DMS 273 treated with DMSO at 0.1 percent for 48 hours (cell line): ENCODE measurements around the gene ARHGAP10.

Experiments
- DNase-seq: peaks from one replicate; lab custom pipeline; 2025; lab: John Stamatoyannopoulos, UW

Gene ARHGAP10

GRCh38 chr4:147955827-147956558, 224.1 kb downstream of the ARHGAP10 start:
- DNase-seq = no peak

GRCh38 chr4:147957446-147957845, 225.6 kb downstream of the ARHGAP10 start:
- DNase-seq = no peak

- DNase-seq = no peak
Observed at GRCh38 chr4:147958057-147958456, 226.2 kb downstream of the ARHGAP10 start.

- DNase-seq = no peak
Observed at GRCh38 chr4:147958489-147959065, 226.7 kb downstream of the ARHGAP10 start.

- DNase-seq = no peak
Observed at GRCh38 chr4:147960971-147961370, 229.1 kb downstream of the ARHGAP10 start.

- no peak for DNase-seq
Observed at GRCh38 chr4:147963839-147964238, 232.0 kb downstream of the ARHGAP10 start.

- DNase-seq = no peak
Observed at GRCh38 chr4:147964266-147964880, 232.5 kb downstream of the ARHGAP10 start.

- no peak for DNase-seq
Observed at GRCh38 chr4:147965056-147965455, 233.2 kb downstream of the ARHGAP10 start.

GRCh38 chr4:147965873-147966272, 234.0 kb downstream of the ARHGAP10 start:
- DNase-seq = no peak

GRCh38 chr4:147968641-147969040, 236.8 kb downstream of the ARHGAP10 start:
- no peak for DNase-seq

GRCh38 chr4:147969573-147970385, 237.9 kb downstream of the ARHGAP10 start:
- no peak for DNase-seq

- no peak for DNase-seq
Observed at GRCh38 chr4:147971116-147971515, 239.2 kb downstream of the ARHGAP10 start.

GRCh38 chr4:147975325-147975724, 243.4 kb downstream of the ARHGAP10 start:
- no peak for DNase-seq

- no peak for DNase-seq
Observed at GRCh38 chr4:147975933-147976928, 244.3 kb downstream of the ARHGAP10 start.

GRCh38 chr4:147980586-147980985, 248.7 kb downstream of the ARHGAP10 start:
- DNase-seq = no peak

- no peak for DNase-seq
Observed at GRCh38 chr4:147981305-147981704, 249.4 kb downstream of the ARHGAP10 start.

- no peak for DNase-seq
Observed at GRCh38 chr4:147984065-147984777, 252.3 kb downstream of the ARHGAP10 start.

- no peak for DNase-seq
Observed at GRCh38 chr4:147984778-147985138, 252.9 kb downstream of the ARHGAP10 start.

- DNase-seq = no peak
Observed at GRCh38 chr4:147985376-147985775, 253.5 kb downstream of the ARHGAP10 start.

- DNase-seq = no peak
Observed at GRCh38 chr4:147987252-147987651, 255.4 kb downstream of the ARHGAP10 start.
